RPMI8226 (cell line): ENCODE measurements around the gene PHLDB1.

Experiments used
- DNase-seq: peaks from one replicate; pipeline ENCODE4 v3.0.0-alpha.2; 2015

The PHLDB1 gene

GRCh38 chr11:118690553-118691304 lies 83.3 kb downstream of the PHLDB1 start:
- no peak for DNase-seq

- peak; percentile 99 for DNase-seq
These were observed 84.8 kb downstream of the PHLDB1 start for GRCh38 chr11:118691926-118692830.

DNA sequence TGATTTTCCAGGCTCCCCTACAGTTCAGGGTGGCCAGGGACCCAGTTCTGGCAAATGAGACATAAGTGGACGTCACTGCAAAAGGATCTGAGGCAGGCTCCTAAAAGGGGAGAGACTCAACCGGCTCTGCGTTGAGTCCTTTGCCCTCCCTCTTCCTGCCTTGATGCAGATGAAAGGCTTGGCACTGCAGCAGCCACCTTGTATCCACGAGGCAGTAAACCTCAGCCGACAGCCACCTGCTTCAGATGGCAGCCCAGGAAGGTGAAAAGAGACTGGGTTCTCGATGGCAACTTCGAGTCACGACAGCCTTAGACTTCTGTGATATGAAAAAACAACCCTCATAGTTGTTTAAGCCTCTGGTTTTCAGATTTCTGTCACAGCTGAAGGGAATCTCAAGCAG lies 86.8 kb downstream of the PHLDB1 start:
- DNase-seq, result no peak

DNA sequence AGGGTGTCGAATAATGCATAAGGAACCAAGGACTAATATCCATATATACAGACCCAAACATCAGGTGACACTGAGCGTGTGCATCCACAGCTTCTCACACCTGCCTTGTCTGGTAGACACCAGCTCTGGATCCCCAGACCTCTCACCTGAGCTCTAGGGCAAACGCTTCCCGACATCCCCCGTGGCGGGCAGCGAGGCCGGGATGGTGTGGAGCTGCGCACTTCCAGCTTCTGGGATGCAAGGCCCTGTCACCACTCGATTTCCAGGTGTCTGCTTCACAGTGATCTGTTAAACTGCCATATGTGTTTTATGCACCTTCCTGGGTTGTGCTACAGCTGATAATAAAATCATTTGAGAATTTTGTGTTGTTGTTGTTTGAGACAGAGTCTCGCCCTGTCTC lies 87.4 kb downstream of the PHLDB1 start:
- no peak for DNase-seq

DNA sequence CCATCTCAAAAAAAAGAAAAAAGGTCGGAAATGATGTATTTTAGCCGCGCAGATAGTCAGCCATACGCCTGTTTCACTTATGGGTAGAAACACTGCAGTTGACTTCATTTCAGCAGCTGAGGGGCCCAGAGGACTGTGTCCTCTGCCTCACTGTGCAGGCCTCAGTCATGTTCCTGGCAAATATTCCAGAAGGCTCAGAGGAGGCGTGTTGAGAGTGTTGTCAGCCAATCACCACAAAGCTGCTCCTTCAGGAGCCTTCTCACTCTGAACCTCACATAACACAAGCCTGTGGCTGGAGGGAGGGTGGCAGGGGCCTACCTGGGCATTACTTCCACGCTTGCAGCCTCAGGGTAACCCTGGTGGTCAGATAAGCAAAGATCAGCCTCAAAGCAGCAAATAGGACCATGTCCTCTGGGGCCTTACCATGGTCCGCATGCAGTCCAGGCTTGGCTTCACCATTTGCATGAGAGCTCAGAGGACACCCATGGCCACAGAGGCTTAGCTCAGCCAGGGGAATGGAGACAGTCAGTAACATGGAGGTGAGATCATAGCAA lies 89.3 kb downstream of the PHLDB1 start:
- no peak for DNase-seq

GRCh38 chr11:118697346-118697745 lies 89.9 kb downstream of the PHLDB1 start:
- DNase-seq, result no peak

- DNase-seq, result no peak
These were observed 92.2 kb downstream of the PHLDB1 start for GRCh38 chr11:118699506-118700220.

- DNase-seq, result peak; percentile 60
These were observed 96.2 kb downstream of the PHLDB1 start for GRCh38 chr11:118703563-118704106.

GRCh38 chr11:118705111-118705741 lies 97.8 kb downstream of the PHLDB1 start:
- DNase-seq, result no peak

DNA sequence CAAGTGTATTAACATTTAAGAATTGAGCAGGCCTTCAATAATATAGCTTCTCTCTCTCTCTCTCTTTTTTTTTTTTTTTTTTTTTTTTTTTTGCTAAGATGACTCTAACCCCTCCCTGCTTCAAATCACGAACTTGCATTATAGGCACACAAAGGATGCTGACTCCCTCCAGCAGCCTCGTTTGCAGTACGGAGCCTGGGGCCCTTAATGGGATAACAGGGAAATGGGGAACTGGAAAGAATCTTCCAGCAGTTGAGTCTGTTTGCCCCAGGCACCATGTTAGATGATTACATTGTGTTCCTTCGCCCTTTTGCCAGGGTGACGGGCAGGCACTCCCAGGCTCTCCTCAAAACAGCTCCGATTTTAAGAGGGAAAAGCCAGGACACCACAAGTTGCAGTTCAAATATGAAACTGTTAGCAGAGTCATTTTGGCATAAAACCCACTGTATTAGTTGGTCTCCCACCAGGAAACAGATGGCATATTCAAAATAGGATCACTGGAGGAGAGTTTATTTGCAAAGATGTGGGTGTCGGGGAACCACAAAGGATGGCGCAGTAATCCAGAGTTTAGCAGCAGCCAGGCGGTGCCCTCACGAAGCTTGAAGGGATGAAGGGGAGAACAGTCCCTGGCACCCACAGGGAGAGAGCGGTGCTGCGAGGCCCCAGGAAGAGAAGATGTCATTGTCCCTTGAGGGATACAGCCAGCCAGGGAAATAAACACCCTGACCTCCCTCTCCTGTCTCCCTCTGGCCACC lies 98.6 kb downstream of the PHLDB1 start:
- no peak for DNase-seq

- no peak for DNase-seq
These were observed 99.1 kb downstream of the PHLDB1 start for GRCh38 chr11:118706546-118706825.
